GM18517 (cell line): ENCODE results near the gene GLI3.

Source experiments
- ATAC-seq: cut with Tn5 transposase; IDR thresholded peaks from one replicate; pipeline ENCODE4 v1.9.1; 2021; ENCODE audit warnings: mild to moderate bottlenecking, moderate library complexity; ENCODE audit not compliant: unreplicated experiment

Gene GLI3

DNA sequence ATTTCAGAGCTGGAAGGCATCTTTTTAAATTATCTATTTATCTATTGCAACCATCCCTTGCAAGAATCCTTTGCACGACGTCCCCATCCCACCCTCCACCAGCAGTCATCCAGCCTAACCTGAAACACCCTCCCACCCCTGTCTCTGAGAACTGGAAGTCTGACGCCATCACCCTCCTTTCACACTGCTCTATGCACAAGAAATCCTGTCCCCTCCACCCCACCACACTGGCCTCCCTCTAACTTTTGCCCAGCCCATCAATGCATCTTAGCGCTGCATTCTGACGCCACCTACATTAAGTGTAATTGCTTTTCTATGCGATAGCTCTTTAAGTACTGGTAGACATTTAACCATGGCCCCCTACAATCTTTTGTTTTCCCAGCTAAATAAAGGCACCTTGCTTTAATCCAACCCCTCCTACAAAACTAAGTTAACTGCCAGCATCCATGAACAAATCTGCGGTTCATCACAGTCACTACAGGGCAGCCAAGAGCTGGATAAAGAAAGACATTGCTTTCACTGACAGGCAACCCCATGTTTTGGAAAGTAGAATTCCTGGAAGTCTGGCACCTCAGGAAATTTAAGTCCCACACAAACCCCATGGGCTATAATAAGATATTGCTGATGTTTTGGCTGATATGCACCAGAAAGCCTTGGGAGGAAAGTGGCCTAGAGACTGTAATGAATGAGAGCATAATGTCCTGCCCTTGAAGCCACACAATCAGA, 128.0 kb downstream of the GLI3 start:
- no peak for ATAC-seq

GRCh38 chr7:42107484-42108240, 129.3 kb downstream of the GLI3 start:
- ATAC-seq = no peak

DNA sequence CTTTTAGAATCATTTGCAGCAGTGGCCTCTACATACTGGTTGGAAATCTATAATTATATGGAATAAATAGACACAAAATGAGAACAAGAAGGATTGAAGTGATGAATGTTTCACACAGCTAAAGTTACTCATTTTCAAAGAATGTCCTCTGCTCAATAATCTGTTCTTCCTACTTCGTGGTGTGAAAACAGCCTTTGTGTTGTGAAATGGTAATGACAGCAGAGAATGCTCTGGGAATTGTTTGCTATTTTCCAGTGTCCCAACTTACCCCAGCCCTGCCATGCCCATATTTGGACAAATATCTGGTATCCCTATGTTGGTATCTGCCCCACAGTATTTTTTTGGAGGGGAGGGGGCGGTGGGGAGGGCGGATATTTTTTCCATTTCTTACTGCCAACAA, 130.4 kb downstream of the GLI3 start:
- ATAC-seq = no peak

GRCh38 chr7:42105554-42106358, 131.3 kb downstream of the GLI3 start:
- ATAC-seq = no peak

- no peak for ATAC-seq
These were observed 132.3 kb downstream of the GLI3 start for GRCh38 chr7:42104694-42105093.

DNA sequence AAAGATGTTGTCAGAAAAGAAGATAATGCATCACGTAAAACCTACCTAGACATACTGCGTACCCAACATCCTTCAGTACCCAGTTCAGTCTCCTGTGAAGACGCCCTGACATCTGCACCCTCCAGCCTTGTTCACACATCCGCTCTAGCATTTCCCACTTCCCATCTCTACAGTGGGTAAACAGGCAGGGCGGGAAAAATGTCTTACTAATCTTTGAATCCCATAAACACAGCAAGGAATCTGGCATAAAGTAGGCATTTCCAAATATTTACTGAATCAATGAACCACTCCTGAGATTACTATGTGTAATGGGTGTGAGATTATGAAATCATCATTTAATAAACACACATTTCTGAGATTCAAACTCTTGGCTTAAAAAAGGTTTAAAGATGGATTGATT, 132.8 kb downstream of the GLI3 start:
- ATAC-seq = no peak

- ATAC-seq = no peak
These were observed 133.6 kb downstream of the GLI3 start for GRCh38 chr7:42103456-42103855.

DNA sequence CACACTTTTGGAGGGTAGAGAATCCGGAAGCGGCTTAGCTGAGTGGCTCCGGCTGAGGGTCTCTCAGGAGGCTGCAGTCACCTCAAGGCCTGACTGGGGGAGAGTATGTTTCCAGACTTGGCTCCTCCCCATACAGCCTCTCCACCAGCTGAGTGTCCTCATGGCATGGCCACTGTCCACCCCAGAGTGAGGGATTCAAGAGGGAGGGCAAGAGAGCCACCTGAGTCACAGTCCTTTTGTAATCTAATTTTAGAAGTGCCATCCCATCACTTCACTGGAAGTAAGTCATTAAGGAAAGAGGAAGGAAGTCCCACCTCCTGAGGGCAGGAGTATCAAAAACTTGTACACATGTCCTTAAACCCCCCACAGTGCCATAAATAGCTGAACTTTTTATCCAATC, 134.0 kb downstream of the GLI3 start:
- ATAC-seq = no peak

DNA sequence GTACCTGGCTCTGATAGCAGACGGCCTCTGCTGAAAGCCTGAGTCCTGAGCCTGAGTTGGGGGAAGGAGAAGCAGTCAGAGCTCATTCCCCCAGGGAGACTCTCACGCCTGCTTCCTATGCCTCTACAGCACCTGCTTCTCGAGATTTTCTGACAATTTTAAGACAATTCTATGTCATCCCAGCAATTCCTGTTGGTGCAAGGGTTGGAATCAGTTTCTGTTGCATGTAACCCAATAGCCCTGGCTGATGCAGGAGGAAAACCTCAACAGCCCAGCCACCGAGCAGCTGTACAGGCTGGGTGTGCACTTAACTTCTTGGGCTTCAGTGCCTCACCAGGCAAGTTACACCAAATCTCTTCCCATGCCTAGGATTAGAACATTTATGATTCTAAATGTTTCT, 134.7 kb downstream of the GLI3 start:
- no peak for ATAC-seq

- no peak for ATAC-seq
These were observed 136.9 kb downstream of the GLI3 start for GRCh38 chr7:42100156-42100508.

DNA sequence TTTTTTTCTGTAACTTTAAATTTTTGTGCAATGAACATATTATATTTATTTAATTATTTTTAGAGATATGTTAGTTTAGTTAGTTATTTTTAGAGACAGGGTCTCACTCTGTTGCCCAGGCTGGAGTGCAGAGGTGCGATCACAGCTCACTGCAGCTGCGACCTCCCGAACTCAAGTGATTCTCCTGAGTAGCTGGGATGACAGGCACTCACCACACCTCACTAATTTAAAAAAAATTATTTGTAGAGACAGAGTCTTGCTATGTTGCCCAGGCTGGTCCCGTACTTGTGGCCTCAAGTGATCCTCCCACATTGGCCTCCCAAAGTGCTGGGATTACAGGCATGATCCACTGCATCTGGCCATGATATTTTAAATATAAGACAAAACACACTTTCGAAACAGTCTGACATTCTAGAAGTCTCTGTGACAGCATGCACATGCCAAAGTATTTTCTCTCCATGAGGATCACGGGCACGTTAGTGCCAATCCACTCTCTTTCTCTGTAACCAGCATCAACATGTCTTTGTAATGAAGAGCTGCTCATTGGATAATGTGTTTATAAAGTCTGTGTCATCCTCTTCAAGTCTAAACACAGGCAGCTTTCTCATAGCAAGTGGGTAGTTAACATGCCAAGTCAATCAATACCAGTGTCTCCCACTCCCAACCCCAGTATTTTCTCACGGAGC, 137.4 kb downstream of the GLI3 start:
- ATAC-seq = no peak

GRCh38 chr7:42099066-42099465, 137.9 kb downstream of the GLI3 start:
- no peak for ATAC-seq

DNA sequence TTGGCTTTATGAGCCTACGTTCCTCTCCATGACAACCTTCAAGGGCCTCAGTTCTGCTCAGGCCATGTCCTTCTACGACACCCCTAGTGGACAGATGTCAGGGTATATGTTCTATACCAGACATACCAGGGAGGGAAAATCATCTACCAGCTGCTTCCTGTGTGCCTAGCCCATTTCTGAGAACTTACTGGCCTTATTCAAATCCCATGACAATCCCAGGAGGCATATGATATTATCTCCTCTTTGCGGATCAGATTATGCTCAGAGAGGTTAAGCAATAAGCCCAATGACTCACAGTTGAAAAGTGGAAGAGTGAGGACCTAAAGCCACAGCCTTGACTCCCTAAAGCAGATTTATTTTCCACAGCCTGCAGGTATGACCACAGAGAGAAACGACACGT, 139.3 kb downstream of the GLI3 start:
- ATAC-seq = no peak

DNA sequence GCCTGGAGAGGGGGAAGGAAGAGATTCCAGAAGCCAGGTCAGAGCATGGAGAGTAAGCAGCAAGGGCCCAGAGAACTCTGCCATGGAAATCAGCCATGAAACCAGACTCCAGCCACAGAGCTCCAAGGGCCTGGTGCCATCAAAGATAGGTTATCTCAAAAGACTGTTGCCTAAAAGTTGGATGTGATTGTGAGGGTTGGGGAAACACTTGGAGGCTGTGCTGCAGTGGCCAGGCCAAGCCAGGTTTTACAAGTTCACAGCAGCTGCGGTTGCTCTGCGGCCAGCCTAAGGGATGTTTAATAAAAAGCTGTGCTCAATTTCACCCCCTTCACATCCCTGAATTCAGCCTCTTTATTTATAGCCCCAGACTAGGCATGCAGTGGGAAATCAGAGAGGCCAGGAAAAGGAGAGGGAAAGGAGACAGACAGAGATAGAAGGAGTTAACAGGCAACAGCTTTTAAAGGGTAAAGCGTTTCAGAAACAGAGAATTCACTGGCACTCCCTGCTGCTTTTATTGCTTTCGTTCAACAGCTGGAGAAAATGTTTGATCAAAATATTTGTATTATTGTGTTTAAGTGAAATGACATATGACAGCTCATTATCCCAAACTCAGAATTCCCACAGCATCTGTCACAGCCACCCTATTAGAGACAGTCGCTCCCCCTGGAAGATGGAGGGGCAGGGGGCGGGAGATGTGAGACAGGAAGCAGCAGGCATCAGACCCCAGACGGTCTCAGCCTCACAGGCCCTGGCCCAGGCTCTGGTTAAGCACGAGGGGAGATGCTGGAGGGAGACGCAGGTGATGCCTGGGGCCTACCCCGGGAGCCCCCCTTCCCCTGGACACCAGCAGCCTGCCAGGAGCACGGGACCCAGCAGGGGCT, 140.1 kb downstream of the GLI3 start:
- ATAC-seq = no peak

- no peak for ATAC-seq
These were observed 140.7 kb downstream of the GLI3 start for GRCh38 chr7:42096268-42096667.

- ATAC-seq = no peak
These were observed 141.2 kb downstream of the GLI3 start for GRCh38 chr7:42095791-42096190.

- no peak for ATAC-seq
These were observed 143.6 kb downstream of the GLI3 start for GRCh38 chr7:42093349-42093905.

- ATAC-seq = no peak
These were observed 145.3 kb downstream of the GLI3 start for GRCh38 chr7:42091461-42092291.

GRCh38 chr7:42090806-42091205, 146.2 kb downstream of the GLI3 start:
- ATAC-seq = no peak
